GM12878 (cell line): ENCODE data around the gene CEP19.

ENCODE experiments used
- MAX ChIP-seq: IDR thresholded peaks from 2 replicates; pipeline ENCODE4 v1.6.1; 2012; ENCODE audit warnings: low read depth, low read length, improper control_type of control experiment
- POLR2A ChIP-seq: IDR thresholded peaks from 2 replicates; pipeline ENCODE4 v1.6.1; 2011; ENCODE audit warnings: low read depth, mild to moderate bottlenecking, low read length

GRCh38 chr3:196659901-196660351, 52.1 kb downstream of the CEP19 start:
- no peak for TF ChIP-seq MAX
- peak; percentile 65; the same call in 1 of the 2 replicates for TF ChIP-seq POLR2A
